ENCODE results near the gene NNMT.

NNMT gene

DNA sequence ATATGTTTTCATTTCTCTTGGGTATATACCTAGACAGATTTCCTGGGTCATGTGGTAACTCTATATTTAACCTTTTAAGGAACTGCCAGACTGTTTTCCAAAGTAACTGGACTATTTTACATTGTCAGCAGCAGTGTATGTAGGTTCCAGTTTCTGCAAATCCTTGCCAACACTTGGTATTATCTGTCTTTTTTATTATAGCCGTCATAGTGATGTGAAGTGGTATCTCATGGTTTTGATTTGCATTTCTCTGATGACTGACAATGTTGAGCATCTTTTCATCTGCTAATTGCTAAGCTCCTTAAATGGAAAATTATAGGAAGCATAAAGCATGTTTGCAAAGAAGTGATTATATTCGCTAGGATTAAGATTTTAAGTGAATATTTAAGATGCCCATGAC is 13.9 kb downstream of the NNMT start:
- Histone ChIP-seq H3K27me3 (ENCODE audit: control insufficient read depth, low read length) (no peaks in the 10 kb centered on the region), H3K4me2 (ENCODE audit: low read length) (no peak overlapping the region), H3K9me2 (replicated peaks; ENCODE audit: control insufficient read depth, low read length) (no peaks in the 10 kb centered on the region), H4K20me1 (ENCODE audit: control insufficient read depth, insufficient read depth, low read depth, low read length) (no peaks in the 10 kb centered on the region), H3K36me3 (ENCODE audit: control insufficient read depth, low read length) (no peaks in the 10 kb centered on the region), H3K27ac (ENCODE audit: low read depth, low read length) (no peak overlapping the region), H3K4me3 (ENCODE audit: low read length) (no peak overlapping the region), H3K79me2 (ENCODE audit: control insufficient read depth, low read length) (no peaks in the 10 kb centered on the region), H3K9me3 (ENCODE audit: control insufficient read depth, insufficient read depth, low read length) (no peaks in the 10 kb centered on the region), H3K4me1 (ENCODE audit: control insufficient read depth, low read length) (no peaks in the 10 kb centered on the region), H3F3A (ENCODE audit: control insufficient read depth, insufficient read depth) (no peaks in the 10 kb centered on the region)
- TF ChIP-seq, protein P1, sequence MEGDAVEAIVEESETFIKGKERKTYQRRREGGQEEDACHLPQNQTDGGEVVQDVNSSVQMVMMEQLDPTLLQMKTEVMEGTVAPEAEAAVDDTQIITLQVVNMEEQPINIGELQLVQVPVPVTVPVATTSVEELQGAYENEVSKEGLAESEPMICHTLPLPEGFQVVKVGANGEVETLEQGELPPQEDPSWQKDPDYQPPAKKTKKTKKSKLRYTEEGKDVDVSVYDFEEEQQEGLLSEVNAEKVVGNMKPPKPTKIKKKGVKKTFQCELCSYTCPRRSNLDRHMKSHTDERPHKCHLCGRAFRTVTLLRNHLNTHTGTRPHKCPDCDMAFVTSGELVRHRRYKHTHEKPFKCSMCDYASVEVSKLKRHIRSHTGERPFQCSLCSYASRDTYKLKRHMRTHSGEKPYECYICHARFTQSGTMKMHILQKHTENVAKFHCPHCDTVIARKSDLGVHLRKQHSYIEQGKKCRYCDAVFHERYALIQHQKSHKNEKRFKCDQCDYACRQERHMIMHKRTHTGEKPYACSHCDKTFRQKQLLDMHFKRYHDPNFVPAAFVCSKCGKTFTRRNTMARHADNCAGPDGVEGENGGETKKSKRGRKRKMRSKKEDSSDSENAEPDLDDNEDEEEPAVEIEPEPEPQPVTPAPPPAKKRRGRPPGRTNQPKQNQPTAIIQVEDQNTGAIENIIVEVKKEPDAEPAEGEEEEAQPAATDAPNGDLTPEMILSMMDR (IDR thresholded peaks at IDR 0.05; ENCODE audit: low read depth, low read length, poor library complexity, severe bottlenecking), result no peak
- TF ChIP-seq EZH2phosphoT487 (IDR thresholded peaks at IDR 0.05; ENCODE audit: borderline replicate concordance, low read length), result no peak

DNA sequence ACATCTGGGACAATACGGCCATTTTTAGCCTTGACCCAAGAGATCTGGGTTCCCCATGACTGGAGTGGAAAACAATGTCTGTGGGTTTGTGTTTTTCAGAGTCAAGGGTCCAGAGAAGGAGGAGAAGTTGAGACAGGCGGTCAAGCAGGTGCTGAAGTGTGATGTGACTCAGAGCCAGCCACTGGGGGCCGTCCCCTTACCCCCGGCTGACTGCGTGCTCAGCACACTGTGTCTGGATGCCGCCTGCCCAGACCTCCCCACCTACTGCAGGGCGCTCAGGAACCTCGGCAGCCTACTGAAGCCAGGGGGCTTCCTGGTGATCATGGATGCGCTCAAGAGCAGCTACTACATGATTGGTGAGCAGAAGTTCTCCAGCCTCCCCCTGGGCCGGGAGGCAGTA is 15.7 kb downstream of the NNMT start:
- Histone ChIP-seq H3K4me3 (ENCODE audit: low read length) (no peak overlapping the region), H3K27ac (ENCODE audit: low read depth, low read length) (no peak overlapping the region), H3F3A (ENCODE audit: control insufficient read depth, insufficient read depth) (no peaks in the 10 kb centered on the region), H3K36me3 (ENCODE audit: control insufficient read depth, low read length) (no peaks in the 10 kb centered on the region), H3K4me2 (ENCODE audit: low read length) (no peak overlapping the region), H3K4me1 (ENCODE audit: control insufficient read depth, low read length) (no peaks in the 10 kb centered on the region), H3K9me2 (replicated peaks; ENCODE audit: control insufficient read depth, low read length) (no peaks in the 10 kb centered on the region), H4K20me1 (ENCODE audit: control insufficient read depth, insufficient read depth, low read depth, low read length) (no peaks in the 10 kb centered on the region), H3K27me3 (ENCODE audit: control insufficient read depth, low read length) (no peaks in the 10 kb centered on the region), H3K9me3 (ENCODE audit: control insufficient read depth, insufficient read depth, low read length) (no peaks in the 10 kb centered on the region), H3K79me2 (ENCODE audit: control insufficient read depth, low read length) (no peaks in the 10 kb centered on the region)
- TF ChIP-seq, protein P1 (IDR thresholded peaks at IDR 0.05; ENCODE audit: low read depth, low read length, poor library complexity, severe bottlenecking), result no peak
- TF ChIP-seq EZH2phosphoT487 (IDR thresholded peaks at IDR 0.05; ENCODE audit: borderline replicate concordance, low read length), result no peak

DNA sequence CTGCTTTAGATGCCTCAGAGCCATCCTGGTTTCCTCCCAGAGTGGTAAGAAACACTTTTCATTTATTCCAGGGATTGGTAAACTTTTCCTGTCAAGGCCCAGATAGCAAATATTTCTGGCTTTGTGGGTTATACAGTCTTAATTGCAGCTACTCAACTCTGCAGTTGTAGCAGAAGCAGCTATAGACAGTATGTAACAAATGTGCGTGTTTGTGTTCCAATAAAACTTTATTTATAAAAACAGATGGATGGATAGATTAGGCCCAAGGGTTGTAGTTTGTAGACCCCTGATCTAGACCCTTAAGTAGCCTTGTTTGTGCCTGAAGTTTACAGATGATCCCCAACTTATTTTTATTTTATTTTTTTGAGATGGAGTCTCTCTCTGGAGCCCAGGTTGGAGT is 17.9 kb downstream of the NNMT start:
- no peaks in the 10 kb centered on the region for H3K79me2 ChIP-seq (ENCODE audit: control insufficient read depth, low read length)
- H3K9me3 ChIP-seq (ENCODE audit: control insufficient read depth, insufficient read depth, low read length), result no peaks in the 10 kb centered on the region
- no peak for TF ChIP-seq EZH2phosphoT487 (IDR thresholded peaks at IDR 0.05; ENCODE audit: borderline replicate concordance, low read length)
- TF ChIP-seq, protein P1 (IDR thresholded peaks at IDR 0.05; ENCODE audit: low read depth, low read length, poor library complexity, severe bottlenecking), result no peak
- H3K4me2 ChIP-seq (ENCODE audit: low read length), result no peak overlapping the region
- H3F3A ChIP-seq (ENCODE audit: control insufficient read depth, insufficient read depth), result no peaks in the 10 kb centered on the region
- H3K27ac ChIP-seq (ENCODE audit: low read depth, low read length), result no peak overlapping the region
- H3K4me1 ChIP-seq (ENCODE audit: control insufficient read depth, low read length), result no peaks in the 10 kb centered on the region
- no peaks in the 10 kb centered on the region for H3K27me3 ChIP-seq (ENCODE audit: control insufficient read depth, low read length)
- H4K20me1 ChIP-seq (ENCODE audit: control insufficient read depth, insufficient read depth, low read depth, low read length), result no peaks in the 10 kb centered on the region
- H3K4me3 ChIP-seq (ENCODE audit: low read length), result no peak overlapping the region
- H3K36me3 ChIP-seq (ENCODE audit: control insufficient read depth, low read length), result no peaks in the 10 kb centered on the region
- no peaks in the 10 kb centered on the region for H3K9me2 ChIP-seq (replicated peaks; ENCODE audit: control insufficient read depth, low read length)
